ENCODE measurements around the gene GNA15. TPM values are rescaled to one million over a fixed set of nuclear protein-coding genes. Genes with fewer than 3 reads are reported as not detected.
A peak's percentile ranks its signal among the peaks of the same experiment; 100 is the strongest.

The GNA15 gene
- total RNA-seq, 6 experiments from 2014 or later = 0.31 to 3.9 (median 0.83) TPM

GRCh38 chr19:3146677-3147100 lies 10.9 kb downstream of the GNA15 start:
- Histone ChIP-seq H3K4me3 (no peak overlapping the region), H3K9me3 (no peaks in the 10 kb centered on the region), H3K27ac (no peak overlapping the region), H3K27me3 (no peaks in the 10 kb centered on the region), H3K36me3 (no peaks in the 10 kb centered on the region), H3K4me1 (no peaks in the 10 kb centered on the region)
- ATAC-seq = peak in 2 of 4 donors; percentile 16 to 45
- WGBS (ENCODE audit: insufficient coverage, low coverage, low lambda C conversion rate, missing lambda C conversion rate) = 46% methylated on average over 5 of the region's 5 CpGs
- no peak for TF ChIP-seq POLR2A (IDR thresholded peaks at IDR 0.05)
- TF ChIP-seq CTCF (IDR thresholded peaks at IDR 0.05) = peak; percentile 55 to 60 (median 58)
- intact Hi-C loops (cut with DNase I) = no loop called here
- no peak for DNase-seq

DNA sequence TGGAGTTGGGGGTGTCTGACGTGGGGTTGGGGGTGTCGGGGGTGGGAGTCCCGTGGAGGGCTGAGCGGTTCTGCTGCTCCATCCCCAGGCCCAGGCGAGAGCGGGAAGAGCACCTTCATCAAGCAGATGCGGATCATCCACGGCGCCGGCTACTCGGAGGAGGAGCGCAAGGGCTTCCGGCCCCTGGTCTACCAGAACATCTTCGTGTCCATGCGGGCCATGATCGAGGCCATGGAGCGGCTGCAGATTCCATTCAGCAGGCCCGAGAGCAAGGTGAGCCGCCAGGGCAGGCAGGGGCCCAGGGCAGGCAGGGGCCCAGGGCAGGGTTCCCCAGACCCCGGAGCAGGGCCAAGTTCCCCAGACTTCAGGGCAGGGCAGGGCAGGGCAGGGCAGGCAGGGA lies 12.7 kb downstream of the GNA15 start:
- WGBS (ENCODE audit: insufficient coverage, low coverage, low lambda C conversion rate, missing lambda C conversion rate) = 82% methylated on average over 3 of the region's 20 CpGs
- no peak for TF ChIP-seq CTCF (IDR thresholded peaks at IDR 0.05)
- TF ChIP-seq POLR2A (IDR thresholded peaks at IDR 0.05) = no peak
- Histone ChIP-seq H3K36me3 (no peaks in the 10 kb centered on the region), H3K4me3 (no peak overlapping the region), H3K27me3 (no peaks in the 10 kb centered on the region), H3K4me1 (no peaks in the 10 kb centered on the region), H3K27ac (no peak overlapping the region), H3K9me3 (no peaks in the 10 kb centered on the region)
- intact Hi-C loops (cut with DNase I) = no loop called here
- no peak for DNase-seq
- no peak for ATAC-seq

DNA sequence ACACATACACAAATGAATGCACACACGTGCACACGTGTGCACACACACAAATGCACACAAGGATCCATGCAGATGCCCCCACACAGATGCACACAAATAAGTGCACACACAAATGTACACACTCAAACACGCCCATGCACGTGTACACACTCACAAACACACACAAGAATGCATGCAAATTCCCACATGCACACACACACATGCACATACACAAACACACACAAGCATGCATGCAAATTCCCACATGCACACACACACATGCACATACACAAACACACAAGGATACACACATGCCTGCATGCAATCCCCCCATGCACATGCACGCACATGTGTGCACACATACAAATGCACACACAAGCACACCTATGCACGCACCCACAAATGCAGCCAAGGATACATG lies 13.3 kb downstream of the GNA15 start:
- no peaks in the 10 kb centered on the region for H3K36me3 ChIP-seq
- H3K27me3 ChIP-seq = no peaks in the 10 kb centered on the region
- 74% methylated on average over 3 of the region's 6 CpGs for WGBS (ENCODE audit: insufficient coverage, low coverage, low lambda C conversion rate, missing lambda C conversion rate)
- H3K27ac ChIP-seq = no peak overlapping the region
- ATAC-seq = no peak
- intact Hi-C loops (cut with DNase I) = no loop called here
- no peak overlapping the region for H3K4me3 ChIP-seq
- H3K9me3 ChIP-seq = no peaks in the 10 kb centered on the region
- H3K4me1 ChIP-seq = no peaks in the 10 kb centered on the region
- no peak for DNase-seq
- TF ChIP-seq CTCF (IDR thresholded peaks at IDR 0.05) (no peak), POLR2A (IDR thresholded peaks at IDR 0.05) (no peak)

DNA sequence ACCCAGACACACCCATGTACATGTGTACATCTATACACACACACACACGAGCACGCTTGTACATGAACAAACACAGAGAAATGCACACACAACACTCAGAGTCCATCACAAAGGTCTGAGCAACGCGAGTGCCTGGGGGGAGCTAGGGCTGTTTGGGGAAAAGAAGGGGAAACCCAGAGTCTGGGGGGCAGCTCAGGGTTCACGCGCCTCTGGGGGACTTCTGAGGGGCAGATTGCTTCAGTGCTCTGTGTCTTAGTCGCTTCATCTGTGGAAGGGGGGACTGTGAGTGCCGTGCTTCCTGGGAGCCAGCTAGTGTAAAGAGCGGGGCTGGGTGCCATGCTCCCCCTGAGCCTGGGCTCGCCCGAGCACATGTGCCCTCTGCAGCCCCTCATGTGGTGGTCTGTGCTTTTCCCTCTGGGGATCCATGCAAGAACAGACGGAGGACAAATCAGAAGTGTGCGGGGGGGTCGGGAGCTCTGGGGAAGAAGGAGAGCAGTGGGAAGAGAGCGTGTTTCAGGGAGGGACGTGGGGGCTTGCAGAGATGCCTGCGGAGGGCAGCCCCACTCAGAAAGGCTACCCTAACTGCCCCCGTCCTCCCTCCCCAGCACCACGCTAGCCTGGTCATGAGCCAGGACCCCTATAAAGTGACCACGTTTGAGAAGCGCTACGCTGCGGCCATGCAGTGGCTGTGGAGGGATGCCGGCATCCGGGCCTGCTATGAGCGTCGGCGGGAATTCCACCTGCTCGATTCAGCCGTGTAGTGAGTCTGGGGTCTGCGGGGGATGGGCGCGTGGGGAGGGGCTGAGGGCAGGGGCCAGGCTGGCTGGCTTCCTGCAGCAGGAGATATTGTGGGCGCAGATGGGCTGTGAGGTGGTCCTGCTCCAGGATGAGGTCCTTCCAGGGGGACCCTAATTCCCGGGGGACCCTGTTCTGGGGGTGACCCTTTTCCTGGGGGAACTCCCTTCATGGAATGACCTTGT lies 14.0 kb downstream of the GNA15 start:
- DNase-seq = peak in 1 of 3 donors; percentile 43
- intact Hi-C loops (cut with DNase I) = no loop called here
- no peak overlapping the region for H3K27ac ChIP-seq
- H3K36me3 ChIP-seq = no peaks in the 10 kb centered on the region
- no peaks in the 10 kb centered on the region for H3K27me3 ChIP-seq
- H3K4me3 ChIP-seq = no peak overlapping the region
- H3K4me1 ChIP-seq = no peaks in the 10 kb centered on the region
- TF ChIP-seq POLR2A (IDR thresholded peaks at IDR 0.05) (no peak), CTCF (IDR thresholded peaks at IDR 0.05) (no peak)
- WGBS (ENCODE audit: insufficient coverage, low coverage, low lambda C conversion rate, missing lambda C conversion rate) = 54% methylated on average over 16 of the region's 35 CpGs
- no peak for ATAC-seq
- no peaks in the 10 kb centered on the region for H3K9me3 ChIP-seq
